ENCODE results near the gene TMEM97.
"Not testable (repeated sequence)": the region's sequence is repeated elsewhere in the genome, so short reads cannot be mapped to it uniquely, and the experiment has no call there.

TMEM97 gene

GRCh38 chr17:28338769-28339212, 19.8 kb downstream of the TMEM97 start:
- not testable (repeated sequence) for DNase-seq

- DNase-seq, result no peak
These were observed 20.4 kb downstream of the TMEM97 start for GRCh38 chr17:28339431-28339830.

GRCh38 chr17:28340374-28340773, 21.4 kb downstream of the TMEM97 start:
- no peak for DNase-seq

GRCh38 chr17:28341516-28341915, 22.5 kb downstream of the TMEM97 start:
- DNase-seq, result no peak

GRCh38 chr17:28342313-28342712, 23.3 kb downstream of the TMEM97 start:
- DNase-seq, result no peak

- DNase-seq, result no peak
These were observed 24.5 kb downstream of the TMEM97 start for GRCh38 chr17:28343491-28343932.

- DNase-seq, result no peak
These were observed 25.0 kb downstream of the TMEM97 start for GRCh38 chr17:28344011-28344410.

GRCh38 chr17:28344435-28344901, 25.5 kb downstream of the TMEM97 start:
- no peak for DNase-seq

GRCh38 chr17:28345419-28346198, 26.6 kb downstream of the TMEM97 start:
- DNase-seq, result no peak

GRCh38 chr17:28346199-28346580, 27.2 kb downstream of the TMEM97 start:
- no peak for DNase-seq

GRCh38 chr17:28346746-28347246, 27.8 kb downstream of the TMEM97 start:
- no peak for DNase-seq

- DNase-seq, result no peak
These were observed 28.4 kb downstream of the TMEM97 start for GRCh38 chr17:28347261-28347891.

GRCh38 chr17:28348979-28349378, 30.0 kb downstream of the TMEM97 start:
- no peak for DNase-seq

- DNase-seq, result no peak
These were observed 31.3 kb downstream of the TMEM97 start for GRCh38 chr17:28350271-28350670.

GRCh38 chr17:28357061-28357900, 38.3 kb downstream of the TMEM97 start, which contains the start of gene POLDIP2:
TSS of gene POLDIP2 (minus strand) at chr17:28357527. CDS start at chr17:28357448, 79 bp downstream.
- DNase-seq, result peak; percentile 90

GRCh38 chr17:28357901-28358197, 38.8 kb downstream of the TMEM97 start:
- DNase-seq, result no peak

- DNase-seq, result no peak
These were observed 44.2 kb downstream of the TMEM97 start for GRCh38 chr17:28363186-28363585.

- no peak for DNase-seq
These were observed 45.0 kb downstream of the TMEM97 start for GRCh38 chr17:28363776-28364650.

GRCh38 chr17:28364665-28365363, 45.8 kb downstream of the TMEM97 start, which contains the start of gene SEBOX:
TSS of gene SEBOX (minus strand) at chr17:28365199. CDS start at chr17:28365151, 48 bp downstream.
- no peak for DNase-seq

GRCh38 chr17:28365487-28365886, 46.5 kb downstream of the TMEM97 start:
- DNase-seq, result no peak

GRCh38 chr17:28366605-28367004, 47.6 kb downstream of the TMEM97 start:
- no peak for DNase-seq

Measured in NCI-H1092 treated with DMSO at 0.1 percent for 48 hours (cell line).